IPS-NIHi7 (cell line): ENCODE measurements around the gene CLN6.
"Not testable (repeated sequence)": the region's sequence is repeated elsewhere in the genome, so short reads cannot be mapped to it uniquely, and the experiment has no call there.

Source experiments
- DNase-seq: peaks from one replicate; pipeline ENCODE4 v3.0.0; 2012; ENCODE audit warnings: mixed read lengths; ENCODE audit errors: extremely low spot score

The CLN6 gene

DNA sequence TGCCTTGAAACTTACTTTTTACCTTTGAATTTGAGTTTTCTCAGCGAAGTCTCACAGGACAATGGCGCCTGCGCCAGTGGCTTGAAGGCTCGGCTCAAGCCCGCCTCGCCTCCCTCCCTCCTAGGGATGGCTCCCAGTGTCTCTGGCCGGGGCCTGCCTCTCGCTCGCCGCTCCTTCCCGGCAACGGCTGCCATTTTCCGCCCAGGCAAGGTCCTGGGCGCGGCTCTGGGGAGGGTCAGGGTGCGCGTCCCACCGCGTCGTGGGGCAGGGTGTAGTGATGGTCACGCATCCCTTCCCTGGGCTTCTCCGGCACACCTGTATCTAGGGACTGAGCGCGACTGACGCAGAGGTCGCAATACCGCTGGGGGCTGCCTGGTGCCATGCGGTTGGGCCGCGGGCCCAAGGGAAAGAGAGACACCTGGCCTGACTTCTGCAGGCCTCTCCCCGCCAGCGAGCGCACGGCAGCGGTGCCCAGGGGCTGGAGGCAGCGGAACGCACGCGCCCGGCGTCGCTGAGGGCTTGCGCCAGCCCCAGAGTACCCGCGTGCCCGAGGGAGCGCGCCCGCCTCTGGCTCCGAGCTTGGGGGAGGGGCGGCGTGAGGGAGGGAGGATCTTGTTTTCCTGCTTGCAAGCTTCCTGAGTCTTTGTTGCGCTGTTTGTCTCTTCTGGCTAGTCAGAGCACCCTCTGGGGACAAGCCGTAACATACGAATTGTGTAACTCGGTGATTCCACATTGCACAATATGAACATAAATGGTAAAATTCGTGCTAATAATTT lies 27.3 kb upstream of the CLN6 start:
- peak; percentile 84 for DNase-seq

DNA sequence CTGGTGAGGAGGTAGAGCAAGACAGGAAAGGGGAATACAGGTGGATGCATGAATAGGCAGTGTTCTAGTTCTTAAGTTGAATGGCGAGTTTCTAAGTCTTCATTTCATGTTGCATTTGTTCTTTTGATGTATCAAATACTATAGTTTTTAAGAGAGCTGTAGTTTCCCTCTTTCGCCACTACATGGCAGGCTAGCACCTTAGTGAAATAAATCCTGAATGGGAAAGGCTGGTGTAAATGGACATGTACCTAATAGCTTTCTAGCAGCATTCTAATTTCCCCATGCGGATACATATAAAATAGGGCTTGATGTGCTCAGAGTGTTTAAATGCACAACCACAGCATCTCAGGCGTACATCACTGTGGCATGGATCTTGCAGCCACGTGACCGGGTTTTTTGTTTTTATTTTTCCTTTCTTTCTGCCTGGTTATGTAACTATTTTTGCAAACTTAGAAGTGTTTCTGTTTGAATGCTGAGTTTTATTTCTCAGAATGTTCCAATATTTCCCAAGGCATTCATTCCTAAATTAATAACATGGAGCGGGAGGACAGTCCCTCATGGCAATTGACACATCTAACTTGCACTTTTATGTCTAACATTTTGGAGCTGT lies 23.5 kb upstream of the CLN6 start:
- DNase-seq: peak; percentile 52

DNA sequence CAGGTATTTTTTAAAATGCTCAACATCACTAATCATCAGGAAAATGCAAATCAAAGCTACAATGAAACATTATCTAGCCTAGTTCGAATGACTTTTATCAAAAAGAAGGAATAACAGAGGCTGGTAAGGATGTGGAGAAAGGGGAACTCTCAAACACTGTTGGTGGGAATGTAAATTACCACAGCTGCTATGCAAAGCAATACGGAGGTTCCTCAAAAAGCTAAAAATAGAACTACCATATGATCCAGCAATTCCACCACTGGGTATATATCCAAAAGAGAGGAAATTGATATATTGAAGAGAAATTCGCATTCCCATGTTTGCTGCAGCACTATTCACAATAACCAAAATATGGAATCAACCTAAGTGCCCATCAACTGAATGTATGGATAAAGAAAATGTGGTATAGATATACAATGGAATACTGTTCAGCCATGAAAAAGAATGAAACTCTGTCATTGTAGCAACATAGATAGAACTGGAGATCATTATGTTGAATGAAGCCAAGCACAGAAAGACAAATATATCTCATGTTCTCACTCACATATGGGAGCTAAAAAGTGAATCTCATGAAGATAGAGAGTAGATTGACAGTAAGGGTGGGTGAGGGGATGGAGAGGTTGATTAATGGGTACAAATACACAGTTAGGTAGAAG lies 19.7 kb upstream of the CLN6 start:
- no peak for DNase-seq

DNA sequence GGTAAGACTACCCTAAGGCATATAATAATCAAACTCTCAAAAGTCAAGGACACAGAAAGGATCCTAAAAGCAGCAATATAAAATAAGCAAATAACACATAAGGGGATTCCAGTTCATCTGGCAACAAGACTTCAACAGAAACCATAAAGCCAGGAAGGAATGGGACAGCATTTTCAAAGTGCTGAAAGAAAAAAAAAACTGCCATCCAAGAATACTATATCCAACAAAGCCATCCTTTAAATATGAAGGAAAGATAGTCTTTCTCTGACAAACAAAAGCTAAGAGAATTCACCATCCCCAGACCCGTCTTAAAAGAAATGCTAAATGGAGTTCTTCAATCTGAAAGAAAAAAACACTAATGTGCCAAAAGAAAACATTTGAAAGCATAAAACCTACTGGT lies 14.7 kb upstream of the CLN6 start:
- no peak for DNase-seq

DNA sequence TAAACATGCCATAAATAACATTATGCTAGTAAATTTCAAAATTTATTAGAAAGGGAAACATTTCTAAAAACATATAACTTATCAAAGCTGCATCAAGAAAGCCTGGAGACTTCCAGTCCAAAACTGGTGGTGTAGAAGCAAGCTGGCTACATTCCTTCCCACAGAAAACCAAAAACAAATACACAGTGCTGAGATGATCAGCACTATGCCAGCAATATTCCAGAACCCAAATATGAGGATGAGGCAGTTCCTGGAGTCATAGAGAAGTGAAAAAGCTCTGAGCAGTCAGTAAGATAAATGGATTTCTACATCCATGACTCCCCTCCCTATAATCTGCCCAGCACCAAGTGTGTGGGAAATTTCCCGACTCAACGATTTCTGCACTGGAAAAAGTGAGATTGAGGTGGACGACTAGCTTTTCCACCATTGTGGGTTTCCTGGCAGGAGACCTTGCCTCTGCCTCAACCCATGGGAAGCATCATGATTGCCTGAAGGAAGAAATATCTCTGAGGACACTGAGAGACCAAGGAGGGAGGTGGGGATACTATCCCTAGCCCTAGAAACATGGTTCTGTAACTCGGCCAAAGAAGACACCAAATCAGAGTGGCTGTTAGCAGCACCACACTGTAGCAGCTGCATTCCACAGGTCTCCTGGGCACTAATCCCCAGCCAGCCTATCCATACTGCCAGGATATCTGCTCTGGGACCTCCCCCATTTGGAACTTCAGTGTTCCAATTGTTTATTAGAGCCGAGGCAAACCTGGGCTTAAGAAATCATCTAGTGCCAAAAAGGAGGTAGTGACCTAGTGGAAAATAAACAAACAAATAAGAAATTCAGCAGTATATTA lies 11.8 kb upstream of the CLN6 start:
- no peak for DNase-seq

DNA sequence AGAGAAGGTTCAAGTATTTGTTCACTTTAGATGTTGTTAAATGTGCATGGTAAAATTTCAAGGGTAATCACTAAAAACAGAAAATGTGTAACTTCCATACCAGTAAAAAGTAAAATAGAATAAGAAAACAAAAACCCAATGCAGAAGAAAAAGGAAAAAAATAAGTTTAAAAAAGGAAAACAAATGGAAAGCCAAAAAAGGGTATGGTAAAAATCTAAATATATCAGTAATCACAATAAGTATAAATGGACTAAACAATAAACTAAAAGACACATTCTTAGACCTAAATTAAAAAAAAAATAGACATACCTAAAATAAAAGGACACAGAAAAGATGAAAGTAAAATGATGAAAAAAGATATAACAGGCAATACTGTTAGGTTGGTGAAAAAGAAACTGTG lies 9.5 kb upstream of the CLN6 start:
- DNase-seq: no peak

DNA sequence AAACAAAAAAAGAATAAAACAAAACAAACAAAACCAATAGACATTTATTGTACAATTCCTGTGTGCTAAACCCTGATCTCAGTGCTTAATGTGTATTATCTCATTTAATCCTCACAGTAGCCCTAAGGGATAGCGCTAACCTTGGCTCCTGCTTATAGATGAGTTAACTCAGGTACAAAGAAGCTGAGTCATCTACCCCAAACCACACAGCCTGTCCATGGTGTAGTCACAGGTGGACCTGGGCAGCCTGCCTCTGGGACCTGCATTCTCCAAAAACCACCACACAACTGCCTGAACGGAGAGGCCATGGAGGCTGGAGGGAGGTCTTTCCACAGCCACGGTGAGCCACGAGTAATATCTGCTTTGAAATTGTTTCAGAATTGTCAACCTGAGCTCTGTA lies 5.5 kb upstream of the CLN6 start:
- DNase-seq: no peak

DNA sequence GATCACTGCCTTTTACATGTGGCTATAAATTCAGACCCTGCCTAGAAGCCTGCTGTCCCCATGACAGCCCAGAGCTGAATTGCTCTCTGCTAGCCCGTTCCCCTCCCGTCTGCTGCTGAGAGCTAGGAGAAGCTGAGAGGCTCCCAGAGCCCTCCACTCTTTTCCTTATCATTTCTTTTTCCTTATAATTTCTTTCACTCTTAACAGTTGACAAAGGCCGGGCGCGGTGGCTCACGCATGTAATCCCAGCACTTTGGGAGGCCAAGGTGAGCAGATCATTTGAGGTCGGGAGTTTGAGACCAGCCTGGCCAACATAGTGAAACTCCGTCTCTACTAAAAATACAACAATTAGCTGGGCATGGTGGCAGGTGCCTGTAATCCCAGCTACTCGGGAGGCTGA lies 5.0 kb upstream of the CLN6 start:
- not testable (repeated sequence) for DNase-seq

DNA sequence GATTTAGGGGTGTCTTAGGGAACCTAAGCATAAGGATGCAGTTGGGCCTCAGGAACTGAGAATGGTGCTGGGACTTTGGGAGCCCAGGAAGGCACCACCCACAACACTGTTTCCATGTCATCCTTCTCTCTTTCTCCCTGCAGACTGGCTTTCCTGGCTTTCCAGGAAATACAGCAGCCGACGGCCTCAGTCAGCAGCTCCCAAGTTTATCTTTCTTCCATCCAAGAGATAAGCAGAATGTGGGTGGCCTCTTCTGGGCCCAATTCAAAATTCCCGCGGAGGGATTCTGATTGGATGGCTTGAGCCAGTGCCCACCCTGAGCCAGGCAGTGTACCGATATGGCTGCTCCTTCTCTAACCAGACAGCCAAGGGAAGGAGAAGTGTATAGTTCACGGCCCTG lies 4.5 kb upstream of the CLN6 start:
- DNase-seq: no peak

DNA sequence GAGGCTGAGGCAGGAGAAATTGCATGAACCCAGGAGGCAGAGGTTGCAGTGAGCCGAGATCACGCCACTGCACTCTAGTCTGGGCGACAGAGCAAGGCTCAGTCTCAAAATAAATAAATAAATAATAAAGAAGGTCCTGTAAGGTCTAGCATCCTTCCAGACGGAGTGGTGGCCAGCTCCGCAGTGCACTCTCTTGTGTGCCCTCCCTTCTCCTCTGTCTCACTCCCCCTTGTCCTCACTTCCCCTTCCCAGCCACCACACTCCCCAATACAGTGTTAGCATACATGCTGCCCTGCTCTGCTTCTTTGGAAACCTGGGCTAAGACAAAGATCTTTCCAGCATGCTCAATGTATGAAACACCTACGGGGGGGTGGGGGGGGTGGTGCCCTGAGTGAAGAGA lies 3.4 kb upstream of the CLN6 start:
- no peak for DNase-seq

DNA sequence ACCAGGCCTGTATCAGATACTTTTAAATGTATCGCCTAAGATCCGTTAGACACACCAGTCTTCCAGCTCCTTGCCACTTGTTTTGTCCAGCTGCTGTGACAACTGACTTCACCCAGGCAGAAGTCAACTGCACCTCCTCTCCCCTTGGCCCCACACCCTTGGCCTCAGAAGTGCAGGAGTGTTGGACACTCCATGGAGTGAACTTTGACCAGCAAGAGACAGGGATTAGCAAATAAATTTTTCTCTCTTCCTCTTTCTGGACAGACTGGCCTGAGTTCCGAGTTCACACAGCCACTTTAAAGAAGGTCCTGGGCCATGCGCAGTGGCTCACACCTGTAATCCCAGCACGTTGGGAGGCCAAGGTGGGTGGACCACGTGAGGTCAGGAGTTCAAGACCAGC lies 2.9 kb upstream of the CLN6 start:
- no peak for DNase-seq

DNA sequence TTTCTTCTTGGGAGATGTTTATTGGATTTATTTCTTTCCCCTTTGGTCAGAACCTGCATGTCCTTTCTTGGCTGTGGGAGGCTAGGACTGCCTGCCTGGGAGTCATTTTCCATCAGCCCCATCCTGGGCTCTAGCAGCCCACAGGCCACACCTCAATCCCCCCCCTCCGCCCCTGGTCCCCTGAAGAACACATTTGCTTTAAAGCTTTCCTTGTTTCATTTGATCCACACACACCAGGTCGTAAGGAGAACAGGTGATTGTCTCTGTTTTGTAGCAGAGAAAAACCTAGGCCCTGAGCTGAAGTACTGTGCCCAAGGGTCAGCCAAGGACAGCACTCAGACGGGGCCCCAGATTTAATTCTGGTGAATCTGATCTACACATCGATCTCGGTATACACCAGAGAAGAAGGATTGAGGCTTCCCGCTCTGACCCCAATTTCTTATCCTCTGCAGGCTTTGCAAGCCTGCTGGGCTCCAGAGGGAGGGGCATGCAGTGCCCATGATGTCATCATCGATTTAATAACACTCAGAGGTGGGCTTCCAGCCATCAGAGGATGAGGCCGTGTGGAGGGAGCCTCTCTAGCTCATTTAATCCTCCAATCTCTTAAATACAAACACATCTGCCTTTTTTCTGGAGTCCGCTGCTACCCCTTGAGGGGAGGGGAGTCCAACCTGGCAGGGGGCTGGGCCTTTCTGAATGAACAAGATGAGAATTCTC lies 1.7 kb upstream of the CLN6 start:
- DNase-seq: no peak

DNA sequence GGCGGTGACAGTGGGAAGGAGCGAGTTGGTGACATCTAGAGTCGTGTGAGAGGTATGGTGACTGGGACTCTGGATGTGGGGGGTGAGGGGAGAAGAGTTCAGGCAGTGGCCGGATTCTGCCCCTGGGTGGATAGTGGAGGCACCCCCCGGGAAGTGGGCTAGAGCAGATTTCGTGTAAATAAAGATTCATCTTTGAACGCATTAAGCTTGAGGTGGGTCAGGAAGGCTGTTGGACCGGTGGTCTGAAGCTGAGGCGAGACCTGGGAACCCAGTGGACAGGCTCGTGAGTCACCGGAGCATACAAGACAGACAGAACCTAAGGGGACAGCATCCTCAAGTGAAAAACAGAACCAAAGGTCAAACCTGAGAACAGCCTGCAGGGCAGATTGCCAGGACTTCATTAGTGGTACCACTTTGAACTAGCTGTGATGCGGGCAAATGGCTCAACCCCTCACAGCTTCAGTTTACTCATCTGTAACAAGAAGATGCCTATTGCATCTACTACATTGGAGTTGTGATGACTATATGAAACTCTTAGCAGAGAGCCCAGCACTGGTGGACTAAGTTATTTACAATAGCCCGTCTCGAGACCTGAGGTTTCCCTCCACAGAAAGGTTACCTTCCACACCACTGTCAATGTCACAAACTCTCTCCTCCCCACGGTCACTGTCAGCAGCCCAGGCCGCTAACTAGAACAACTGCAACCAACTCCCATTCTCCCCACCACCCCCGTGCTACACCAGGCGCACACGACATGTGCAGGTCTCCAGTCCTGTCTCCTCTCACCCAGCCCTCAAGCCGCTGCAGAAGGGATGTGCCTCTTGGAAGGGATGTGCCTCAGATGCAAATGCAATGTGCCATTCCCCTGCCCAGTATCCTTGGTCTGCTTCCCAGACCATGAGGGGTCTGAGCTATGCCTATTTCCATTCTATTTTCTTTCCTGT lies 901 bp upstream of the CLN6 start:
- DNase-seq: no peak

DNA sequence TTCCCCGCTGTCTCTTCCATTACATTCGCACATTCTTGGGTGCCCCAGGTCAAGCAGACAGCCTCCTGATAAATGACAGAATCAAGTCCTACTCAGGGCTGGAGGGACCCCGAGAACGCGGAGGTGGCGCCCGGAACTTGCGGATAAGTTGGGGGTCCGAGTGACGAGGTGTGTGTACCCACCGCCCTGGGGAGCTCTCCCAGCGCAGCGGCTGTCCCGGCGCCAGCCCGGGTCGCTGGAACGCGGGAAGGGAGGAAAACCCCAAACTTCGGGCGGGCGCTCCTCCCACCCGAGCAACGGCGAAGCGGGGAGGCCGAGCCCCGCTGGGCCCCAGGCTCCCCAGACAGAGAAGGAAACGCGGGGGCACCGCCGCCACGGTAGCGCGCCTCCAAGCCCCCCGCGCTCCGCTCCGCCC lies 550 bp downstream of the CLN6 start:
- DNase-seq: no peak

DNA sequence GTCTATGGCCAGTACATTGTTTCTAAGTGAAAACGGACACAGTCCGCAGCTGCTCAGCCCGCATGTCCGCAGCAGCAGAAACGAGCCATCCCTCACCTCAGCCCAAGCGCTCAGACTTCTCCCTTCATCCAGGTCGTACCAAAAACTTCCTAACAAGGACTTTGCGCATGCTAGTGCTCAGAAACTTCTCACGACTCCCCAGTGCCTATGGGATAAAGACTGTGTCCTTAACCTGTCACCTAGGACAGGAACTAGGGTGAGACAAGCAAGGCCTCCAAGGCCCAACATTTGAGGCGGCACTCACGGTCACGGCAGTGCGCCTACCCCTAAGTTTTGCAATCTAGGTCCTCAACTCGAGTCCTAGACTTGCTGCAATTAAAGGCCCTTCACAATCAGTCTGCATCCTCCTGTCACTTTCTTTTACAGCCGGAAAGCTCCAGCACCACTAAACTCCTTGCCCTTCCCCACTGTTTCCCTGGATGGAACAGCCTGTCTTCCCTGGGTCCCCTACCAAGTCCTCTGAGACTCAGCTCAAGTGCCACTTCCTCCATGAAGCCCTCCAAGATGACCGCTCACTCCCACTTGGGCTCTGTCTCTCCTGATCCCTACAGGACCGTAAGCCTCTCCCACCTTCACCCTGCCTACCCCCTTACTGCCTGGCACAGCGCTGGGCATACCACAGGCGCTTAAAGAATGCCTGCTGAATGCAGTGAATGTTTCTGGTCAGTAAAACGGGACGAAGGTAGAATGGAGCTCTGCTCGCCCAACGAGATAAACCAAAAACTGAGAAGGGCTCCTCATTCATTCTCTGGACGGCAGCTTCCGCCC lies 1.2 kb downstream of the CLN6 start:
- no peak for DNase-seq

DNA sequence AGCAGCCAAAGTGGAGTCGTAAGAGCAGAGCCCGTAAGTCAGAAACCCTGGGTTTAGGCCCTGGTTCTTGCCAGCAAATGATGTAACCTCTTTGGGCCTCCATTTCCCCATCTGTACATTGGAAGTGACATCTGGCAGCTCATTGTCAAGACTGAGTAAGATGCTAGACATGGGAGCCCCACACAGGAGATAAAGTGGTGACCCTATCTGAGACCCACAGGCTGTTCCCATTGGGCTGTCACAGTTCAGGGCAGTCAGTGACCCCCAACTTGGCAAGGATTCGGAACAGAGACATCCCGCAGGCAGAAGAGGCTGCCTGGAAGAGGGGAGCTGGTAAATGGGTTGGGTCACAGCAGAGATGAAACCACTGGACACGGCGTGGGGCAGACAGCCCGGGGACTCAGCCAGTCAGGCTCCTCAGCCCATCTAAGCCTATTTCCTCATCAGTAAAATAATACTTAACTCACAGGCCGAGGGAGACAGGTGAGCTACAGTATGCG lies 1.8 kb downstream of the CLN6 start:
- no peak for DNase-seq

DNA sequence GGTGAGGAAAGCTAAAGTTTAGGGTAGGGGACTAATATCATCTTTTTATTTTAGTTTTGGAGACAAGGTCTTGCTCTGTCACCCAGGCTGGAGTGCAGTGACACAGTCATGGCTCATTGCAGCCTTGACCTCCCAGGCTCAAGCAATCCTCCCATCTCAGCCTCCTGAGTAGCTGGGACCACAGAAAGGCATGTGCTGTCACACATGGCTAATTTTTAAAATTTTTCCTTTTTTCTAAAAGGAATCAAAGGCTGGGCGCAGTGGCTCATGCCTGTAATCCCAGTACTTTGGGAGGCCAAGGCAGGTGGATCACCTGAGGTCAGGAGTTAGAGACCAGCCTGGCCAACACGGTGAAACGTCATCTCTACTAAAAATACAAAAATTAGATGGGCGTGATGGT lies 4.1 kb downstream of the CLN6 start:
- DNase-seq: not testable (repeated sequence)

DNA sequence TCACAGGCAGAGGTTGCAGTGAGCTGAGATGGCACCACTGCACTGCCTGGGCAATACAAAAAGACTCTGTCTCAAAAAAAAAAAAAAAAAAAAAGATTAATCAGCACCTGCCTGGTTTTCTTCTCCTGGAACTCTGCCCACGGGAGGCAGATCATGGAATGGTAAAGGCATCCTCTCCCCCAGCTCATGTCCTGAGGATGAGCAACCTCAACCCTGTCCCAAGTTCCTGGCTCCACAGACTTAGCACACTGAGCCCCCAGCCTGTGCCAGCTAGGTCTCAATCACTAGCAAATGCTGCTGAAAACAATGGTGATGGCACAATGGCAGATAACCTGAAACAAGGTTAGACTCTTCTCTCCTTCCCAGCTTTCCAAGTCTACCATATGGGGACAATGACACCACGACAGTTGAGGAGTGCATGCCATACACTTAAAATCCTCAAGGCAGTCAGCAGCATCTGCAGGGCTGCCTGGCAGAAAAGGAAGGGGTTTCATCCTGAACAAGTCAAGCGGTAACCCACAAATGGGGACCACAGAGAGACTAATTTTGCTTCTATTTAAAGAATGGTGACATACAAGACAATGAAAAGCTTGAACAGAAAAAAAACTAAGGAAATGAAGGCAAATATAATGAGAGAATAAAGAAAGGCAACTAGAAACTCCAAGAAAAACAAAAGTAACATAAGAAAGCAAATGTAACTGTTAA lies 4.8 kb downstream of the CLN6 start:
- DNase-seq: no peak

DNA sequence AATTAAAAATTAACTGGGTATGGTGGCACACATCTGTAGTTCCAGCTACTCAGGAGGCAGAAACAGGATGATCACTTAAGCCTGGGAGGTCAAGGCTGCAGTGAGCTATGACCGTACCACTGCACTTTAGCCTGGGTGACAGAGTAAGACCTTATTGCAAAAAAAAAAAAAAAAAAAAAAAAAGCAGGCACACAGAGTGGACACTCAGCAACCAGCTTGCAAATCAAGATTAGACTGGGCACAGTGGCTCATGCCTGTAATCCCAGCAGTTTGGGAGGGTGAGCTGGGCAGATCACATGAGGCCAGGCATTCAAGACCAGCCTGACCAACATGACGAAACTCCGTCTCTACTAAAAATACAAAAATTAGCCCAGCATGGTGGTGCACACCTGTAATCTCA lies 5.4 kb downstream of the CLN6 start:
- no peak for DNase-seq
